GM19328 (cell line): ENCODE measurements around the gene MAP7D2.

Experiments
- ATAC-seq: cut with Tn5 transposase; IDR thresholded peaks from one replicate; pipeline ENCODE4 v1.9.1; 2021; ENCODE audit warnings: mild to moderate bottlenecking, moderate library complexity; ENCODE audit not compliant: unreplicated experiment

MAP7D2 gene

DNA sequence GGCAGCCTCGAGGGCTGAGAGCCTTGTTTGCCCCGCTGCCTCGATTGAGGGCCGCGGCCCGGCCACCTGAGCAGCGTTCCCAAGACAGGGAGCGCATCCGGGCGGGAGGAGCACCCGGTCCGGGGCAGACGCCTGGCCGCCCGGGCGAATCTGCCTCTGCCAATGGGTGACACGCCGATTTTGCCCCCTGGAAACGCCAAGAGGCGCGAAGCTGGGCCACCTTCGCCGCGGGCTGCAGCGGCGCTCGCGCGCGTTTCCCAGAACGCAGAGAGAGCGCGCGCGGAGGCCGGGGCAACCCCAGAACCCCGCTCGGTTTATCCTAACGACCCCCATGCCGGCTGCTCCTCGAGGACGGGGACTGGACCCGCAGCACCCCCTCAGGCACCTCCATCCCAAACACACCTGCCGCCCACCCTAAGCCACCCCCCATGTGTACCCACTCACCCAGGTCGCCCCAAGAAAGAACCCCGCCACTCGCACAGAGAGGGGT is 575 bp downstream of the MAP7D2 start:
- ATAC-seq: no peak

DNA sequence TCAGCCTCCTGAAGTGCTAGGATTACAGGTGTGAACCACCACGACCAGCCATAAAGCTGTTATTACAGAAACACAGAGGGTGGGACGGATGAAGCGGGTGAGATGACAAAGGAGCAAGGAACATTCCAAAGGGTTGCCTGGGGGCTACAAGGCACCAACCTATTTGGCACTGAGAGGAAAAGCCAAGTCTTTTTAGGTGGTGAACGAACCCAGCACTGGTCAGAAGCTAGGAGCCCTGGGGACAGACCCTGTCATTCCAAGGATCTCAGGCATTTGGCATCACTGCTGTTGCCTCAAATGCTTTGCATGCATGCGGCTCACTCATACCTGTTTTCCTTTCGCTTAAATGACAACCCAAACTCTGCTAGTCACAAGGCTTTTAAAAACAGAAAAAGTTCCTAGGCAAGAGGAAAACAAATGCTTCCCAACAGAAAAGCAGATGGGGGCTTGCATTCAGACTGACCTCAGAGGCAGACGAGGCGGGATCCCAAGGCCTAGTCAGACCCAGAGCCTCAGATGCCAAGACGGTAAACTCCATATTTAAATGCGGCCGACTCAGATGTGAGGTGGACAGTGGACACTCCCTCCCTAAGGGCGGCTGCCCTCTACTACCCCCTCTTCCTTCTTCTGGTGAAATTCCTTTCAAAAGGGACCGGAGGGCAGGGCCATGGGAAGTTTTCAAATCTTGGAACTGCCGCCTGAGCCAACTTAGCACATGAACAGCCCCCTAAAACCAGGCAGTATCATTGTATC is 4.5 kb downstream of the MAP7D2 start:
- no peak for ATAC-seq

- ATAC-seq: no peak
Measured at GRCh38 chrX:20111271-20111670, 5.4 kb downstream of the MAP7D2 start.

DNA sequence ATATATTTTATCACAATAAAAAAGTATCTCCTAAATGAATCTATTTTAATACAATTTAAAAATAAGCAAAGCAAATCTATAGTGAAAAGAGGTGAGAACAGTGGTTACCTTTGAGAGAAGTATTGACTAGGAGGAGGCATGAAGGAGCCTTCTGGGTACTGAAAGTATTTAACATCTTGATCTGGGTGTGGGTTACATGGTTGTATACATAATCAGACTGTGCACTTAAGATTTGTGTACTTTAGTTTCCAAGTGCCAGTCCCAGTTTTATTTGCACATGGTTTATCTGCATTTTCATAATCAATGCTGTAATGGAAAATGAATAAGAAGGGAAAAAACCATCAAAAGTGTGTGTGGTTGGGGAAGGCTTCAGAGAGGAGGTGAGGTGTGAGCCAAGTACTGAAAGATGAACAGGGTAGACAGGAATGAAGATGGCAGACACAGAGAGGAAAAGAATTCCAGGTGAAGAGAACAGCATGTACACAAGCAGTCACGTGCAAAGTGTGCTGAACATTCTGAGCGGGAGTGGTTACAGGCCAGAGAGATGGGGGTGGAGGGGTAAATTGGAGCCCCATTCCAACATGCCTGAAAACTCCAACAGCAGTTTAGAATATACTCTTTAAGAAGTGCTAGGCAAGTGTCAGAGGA is 14.6 kb downstream of the MAP7D2 start:
- ATAC-seq: no peak

GRCh38 chrX:20091499-20091898 is 25.2 kb downstream of the MAP7D2 start:
- no peak for ATAC-seq

- no peak for ATAC-seq
Measured at GRCh38 chrX:20089845-20090244, 26.9 kb downstream of the MAP7D2 start.

DNA sequence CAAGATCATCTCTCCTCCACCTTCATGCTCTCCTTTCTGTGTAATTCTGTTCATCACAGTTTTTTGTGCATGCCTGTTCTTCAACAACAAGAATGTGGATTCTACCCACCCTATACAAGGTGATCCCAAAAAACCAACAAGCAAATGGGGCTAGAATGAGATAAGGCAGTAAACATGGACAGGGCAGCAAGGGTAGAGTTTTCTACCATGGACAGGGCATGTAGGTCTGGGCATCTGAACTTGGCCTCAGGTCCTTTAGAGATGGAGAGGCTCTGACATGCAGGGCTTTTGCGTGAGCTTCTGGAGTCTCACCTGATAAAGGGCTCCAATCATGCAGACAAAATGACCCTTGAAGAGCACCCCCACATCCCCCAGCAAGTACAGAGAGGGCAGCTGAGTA is 36.4 kb downstream of the MAP7D2 start:
- ATAC-seq: no peak

GRCh38 chrX:20071511-20072079 is 45.1 kb downstream of the MAP7D2 start:
- ATAC-seq: no peak

DNA sequence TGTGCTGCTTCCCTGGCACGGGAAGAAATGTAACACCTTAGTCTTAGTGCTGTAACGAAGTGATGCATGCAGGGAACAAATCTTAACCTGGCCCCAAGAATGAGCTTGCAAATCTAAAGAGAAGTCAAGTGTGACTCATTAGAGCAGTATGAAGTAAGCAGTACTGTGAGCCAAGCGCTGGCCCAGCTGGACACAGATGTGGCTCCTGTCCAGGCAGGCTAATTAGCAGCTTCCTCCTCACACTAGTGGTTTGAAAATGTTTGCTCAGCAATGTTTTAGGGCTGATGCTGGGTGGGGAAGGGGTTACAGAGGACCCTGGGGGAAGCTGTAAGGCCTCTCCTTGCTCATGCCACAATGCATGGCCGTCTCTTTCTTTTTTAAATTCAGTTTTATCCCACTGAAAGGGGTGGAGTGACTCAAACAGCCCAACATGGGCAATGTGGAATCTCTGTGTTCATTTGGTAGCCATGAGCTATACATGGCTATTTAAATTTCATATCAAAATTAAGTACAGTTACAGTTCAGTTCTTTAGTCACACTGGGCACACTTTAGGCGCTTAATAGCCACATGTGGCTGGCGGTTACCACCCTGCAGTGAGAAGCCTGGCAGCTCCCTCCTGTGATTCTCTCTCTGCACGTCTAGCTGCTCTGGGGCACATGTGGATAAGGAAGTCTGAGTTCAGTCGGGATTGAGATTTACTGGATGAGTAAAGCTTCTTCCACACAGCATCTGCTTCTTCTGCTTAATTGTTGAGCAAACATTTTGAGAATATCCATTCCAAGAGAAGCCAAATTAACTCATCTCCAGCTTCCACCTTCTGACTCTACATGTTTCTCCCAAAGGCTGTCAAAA is 48.8 kb downstream of the MAP7D2 start:
- no peak for ATAC-seq

DNA sequence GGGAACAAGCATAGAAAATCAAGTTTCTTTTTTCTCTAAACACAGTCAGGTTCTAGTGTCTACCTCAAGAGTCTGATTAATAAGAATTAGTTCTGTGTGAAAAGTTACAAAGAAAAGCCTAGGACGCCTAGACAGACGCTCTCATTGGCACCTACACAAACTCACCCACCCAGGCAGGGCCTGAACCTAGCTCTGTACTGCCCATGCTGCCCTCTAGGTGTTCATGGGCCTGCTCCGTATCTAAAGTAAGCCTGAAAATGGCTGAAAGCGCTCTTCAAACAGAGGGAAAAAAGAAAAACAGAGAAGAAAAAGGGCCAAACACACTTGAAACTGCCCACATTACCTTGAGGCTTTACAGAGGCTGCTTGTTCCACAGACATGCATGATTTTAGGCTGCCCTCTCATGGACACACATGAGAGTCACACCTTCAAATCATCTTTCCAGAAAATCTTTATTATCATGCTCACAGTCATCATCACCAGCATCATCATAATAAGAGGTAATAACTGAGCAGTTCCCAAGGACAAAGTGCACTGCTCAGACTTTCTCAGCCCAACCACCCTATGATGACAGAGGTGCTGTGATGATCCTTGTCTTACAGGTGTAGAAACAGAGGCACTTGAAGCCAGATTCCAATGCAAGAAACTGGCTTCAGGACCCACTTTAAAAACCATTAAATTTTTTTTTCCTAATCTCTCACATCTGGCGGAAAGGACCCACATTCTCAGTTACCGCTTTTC is 49.6 kb downstream of the MAP7D2 start:
- no peak for ATAC-seq

GRCh38 chrX:20063716-20064351 is 52.9 kb downstream of the MAP7D2 start:
- no peak for ATAC-seq

- ATAC-seq: no peak
Measured at GRCh38 chrX:20063153-20063552, 53.6 kb downstream of the MAP7D2 start.

DNA sequence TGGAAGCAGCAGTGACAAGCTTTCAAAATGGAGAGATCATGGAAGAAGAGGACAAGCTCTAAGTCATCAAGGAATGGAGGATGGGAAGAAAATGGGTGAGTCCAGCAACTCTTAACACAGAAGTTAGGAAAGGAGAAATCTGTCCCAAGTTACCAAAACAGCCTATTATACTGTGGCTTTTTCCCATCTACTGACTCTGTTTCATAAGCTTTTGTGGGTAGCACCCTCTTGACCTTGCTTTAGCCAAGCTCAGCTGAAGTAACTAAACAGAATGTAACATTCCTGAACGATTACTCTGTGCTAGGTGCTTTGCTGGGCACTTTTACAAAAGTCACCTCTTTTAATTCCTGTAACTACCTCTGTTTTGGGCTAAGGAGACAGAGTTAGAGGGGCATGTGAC is 54.9 kb downstream of the MAP7D2 start:
- no peak for ATAC-seq

DNA sequence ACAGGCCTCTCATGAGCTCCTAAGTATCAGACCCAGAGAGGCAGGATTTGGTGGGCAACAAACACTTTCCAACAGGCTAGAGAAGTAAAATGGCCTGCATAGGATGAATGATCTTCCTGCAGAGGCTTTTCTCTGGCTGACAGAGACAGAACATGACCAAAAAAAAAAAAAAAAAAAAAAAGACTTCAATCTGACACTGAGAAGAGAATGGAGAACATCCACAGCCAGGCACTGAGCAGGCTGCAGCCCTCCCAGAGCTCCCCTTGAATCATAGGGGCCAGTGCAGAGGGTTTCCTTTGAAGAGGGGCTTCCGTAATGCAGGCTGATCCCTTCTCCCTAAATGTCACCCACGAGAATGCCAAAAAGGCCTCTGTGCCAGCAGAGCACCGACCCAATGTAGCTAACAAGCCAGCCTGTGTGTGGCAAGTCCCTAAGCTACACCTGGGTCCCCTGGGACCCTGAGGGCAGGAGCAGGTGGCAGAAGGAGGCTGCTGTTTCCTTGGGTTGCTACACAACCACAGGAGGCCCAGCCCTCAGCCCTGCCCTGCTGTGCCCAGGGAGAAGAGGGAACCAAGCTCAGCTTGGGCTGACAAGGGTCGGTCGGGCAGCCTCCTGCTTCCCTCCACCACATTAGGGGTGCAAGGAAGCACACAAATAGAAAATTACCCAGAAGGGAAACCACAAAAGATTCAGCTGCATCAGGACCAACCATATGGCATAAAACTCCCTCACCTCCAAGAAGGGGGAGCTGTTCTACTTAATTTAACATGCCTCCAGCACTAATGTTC is 55.6 kb downstream of the MAP7D2 start:
- no peak for ATAC-seq

DNA sequence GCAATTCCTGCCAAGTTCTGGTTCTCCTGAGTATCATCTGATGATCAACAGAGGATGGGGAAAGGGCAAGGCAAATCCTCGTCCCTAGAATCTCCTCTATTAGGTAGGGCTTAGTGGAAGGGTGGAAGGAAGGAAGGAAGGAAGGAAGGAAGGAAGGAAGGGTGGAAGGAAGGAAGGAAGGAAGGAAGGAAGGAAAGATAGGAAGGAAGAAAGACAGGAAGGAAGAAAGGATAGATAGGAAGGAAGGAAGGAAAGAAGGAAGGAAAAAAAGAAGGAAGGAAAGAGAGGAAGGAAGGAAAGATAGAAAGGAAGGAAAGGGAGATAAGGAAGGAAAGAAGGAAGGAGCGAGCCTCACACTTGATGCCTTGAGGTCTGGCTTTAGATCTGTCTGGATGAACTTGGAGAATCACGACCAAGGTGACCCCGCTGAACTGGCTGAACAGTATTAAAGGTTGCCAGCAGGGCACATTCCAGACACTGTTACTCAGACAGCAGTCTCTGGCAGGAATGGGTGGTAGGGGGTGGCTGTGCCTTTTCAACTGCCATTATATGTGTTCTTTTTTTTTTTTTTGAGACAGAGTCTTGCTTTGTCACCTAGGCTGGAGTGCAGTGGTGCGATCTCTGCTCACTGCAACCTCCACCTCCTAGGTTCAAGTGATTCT is 57.1 kb downstream of the MAP7D2 start:
- no peak for ATAC-seq

DNA sequence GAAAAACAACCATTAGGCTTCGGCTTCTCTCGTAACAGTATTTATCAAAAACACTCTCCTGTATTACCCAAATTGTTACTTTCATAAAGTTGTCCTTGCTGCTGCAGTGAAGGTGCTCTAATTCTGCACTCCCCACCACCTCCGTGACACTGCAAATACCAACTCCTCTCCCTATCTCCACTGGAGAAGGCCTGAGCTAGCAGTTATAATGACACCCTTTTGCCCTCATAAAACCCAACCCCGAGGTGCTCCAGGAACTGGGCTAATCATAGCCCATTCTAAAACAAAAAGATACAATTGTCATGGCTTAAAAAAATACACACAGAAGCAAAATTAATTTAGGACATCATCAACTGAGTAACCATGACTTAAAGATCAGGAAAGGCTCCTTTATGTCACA is 59.2 kb downstream of the MAP7D2 start:
- no peak for ATAC-seq

DNA sequence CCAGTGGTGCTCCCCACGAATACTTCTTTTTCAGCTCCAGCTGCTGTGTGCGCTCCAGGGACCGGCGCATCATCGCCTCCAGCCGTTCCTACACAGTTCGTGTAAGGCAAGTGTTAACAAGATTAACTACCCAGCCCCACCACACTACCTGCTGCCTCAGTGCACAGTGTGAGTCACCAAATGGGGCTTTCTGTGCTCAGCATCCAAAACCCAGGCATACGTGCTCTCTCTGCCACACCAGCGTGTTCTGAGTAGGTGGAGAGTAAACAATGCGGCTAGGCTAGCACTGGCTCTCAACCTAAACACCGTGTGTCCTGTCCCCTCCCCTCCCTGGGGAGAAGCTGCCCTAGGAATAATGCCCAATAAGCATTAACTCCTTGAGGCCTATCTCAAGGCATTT is 60.0 kb downstream of the MAP7D2 start:
- no peak for ATAC-seq

DNA sequence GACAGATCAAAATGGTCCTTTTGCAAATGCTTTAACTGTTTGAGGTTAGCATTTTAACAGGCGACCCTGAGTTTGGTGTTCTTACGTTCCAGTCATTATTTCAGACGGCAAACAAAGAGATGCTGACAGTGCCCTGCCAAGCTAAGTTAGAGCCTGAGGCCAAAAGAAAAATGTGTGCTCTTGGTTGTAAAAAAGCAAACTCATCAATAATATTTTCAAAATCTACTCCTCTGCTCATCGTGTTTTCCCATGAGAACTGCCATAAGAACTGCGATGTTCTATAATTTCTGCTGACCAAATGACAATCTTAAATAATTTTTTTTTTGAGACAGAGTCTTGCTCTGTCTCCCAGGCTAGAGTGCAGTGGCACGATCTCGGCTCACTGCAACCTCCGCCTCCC is 63.2 kb downstream of the MAP7D2 start:
- ATAC-seq: no peak

GRCh38 chrX:20046864-20047263 is 69.8 kb downstream of the MAP7D2 start:
- ATAC-seq: no peak
